HuH-7.5 (cell line): ENCODE data around the gene FBXO47.
A peak's percentile ranks its signal among the peaks of the same experiment; 100 is the strongest.

Experiments
- DNase-seq: peaks from one replicate; pipeline ENCODE4 v3.0.0; 2011; ENCODE audit warnings: low spot score

FBXO47 gene

GRCh38 chr17:38904892-38905291 is 62.3 kb downstream of the FBXO47 start:
- no peak for DNase-seq

GRCh38 chr17:38903404-38903803 is 63.8 kb downstream of the FBXO47 start:
- no peak for DNase-seq

- peak; percentile 65 for DNase-seq
Measured at GRCh38 chr17:38900978-38901656, 66.1 kb downstream of the FBXO47 start.

- no peak for DNase-seq
Measured at GRCh38 chr17:38899421-38899820, 67.8 kb downstream of the FBXO47 start.

- no peak for DNase-seq
Measured at GRCh38 chr17:38898812-38899348, 68.3 kb downstream of the FBXO47 start.

- DNase-seq: no peak
Measured at GRCh38 chr17:38898291-38898679, 68.9 kb downstream of the FBXO47 start.

GRCh38 chr17:38897671-38898290 is 69.4 kb downstream of the FBXO47 start:
- no peak for DNase-seq

- no peak for DNase-seq
Measured at GRCh38 chr17:38897176-38897575, 70.0 kb downstream of the FBXO47 start.

GRCh38 chr17:38896346-38896954 is 70.8 kb downstream of the FBXO47 start:
- DNase-seq: no peak

GRCh38 chr17:38894276-38894675 is 72.9 kb downstream of the FBXO47 start:
- no peak for DNase-seq

GRCh38 chr17:38893607-38894006 is 73.6 kb downstream of the FBXO47 start:
- DNase-seq: no peak

GRCh38 chr17:38893113-38893512 is 74.1 kb downstream of the FBXO47 start:
- DNase-seq: no peak

GRCh38 chr17:38892620-38893019 is 74.6 kb downstream of the FBXO47 start:
- no peak for DNase-seq

GRCh38 chr17:38892083-38892482 is 75.1 kb downstream of the FBXO47 start:
- no peak for DNase-seq

GRCh38 chr17:38891441-38891840 is 75.8 kb downstream of the FBXO47 start:
- no peak for DNase-seq

- DNase-seq: no peak
Measured at GRCh38 chr17:38890410-38890746, 76.8 kb downstream of the FBXO47 start.

GRCh38 chr17:38889745-38890409 is 77.3 kb downstream of the FBXO47 start:
- no peak for DNase-seq

GRCh38 chr17:38888842-38889241 is 78.4 kb downstream of the FBXO47 start:
- no peak for DNase-seq

GRCh38 chr17:38886643-38887010 is 80.6 kb downstream of the FBXO47 start:
- no peak for DNase-seq
